H9 (cell line): Measurements from ENCODE around the gene PXK. TPM values are rescaled to one million over a fixed set of nuclear protein-coding genes. Genes with fewer than 3 reads are reported as not detected.

Source experiments
- DNase-seq: peaks from one replicate; pipeline ENCODE4 v3.0.0-alpha.2; 2017
- H2AFZ ChIP-seq: one replicate; pipeline ENCODE4 v1.6.1; 2013; ENCODE audit warnings: mild to moderate bottlenecking, low read length, control low read depth, moderate library complexity
- H2AK5ac ChIP-seq: 2 replicates; pipeline ENCODE4 v1.6.1; 2013; ENCODE audit warnings: low read length, control low read depth, mixed read lengths; ENCODE audit not compliant: insufficient read length
- H2BK120ac ChIP-seq: one replicate; pipeline ENCODE4 v1.6.1; 2013; ENCODE audit warnings: low read depth, mild to moderate bottlenecking, low read length, control low read depth, inconsistent platforms; ENCODE audit not compliant: poor library complexity, severe bottlenecking
- H2BK12ac ChIP-seq: 2 replicates; pipeline ENCODE4 v1.6.1; 2013; ENCODE audit warnings: low read length, control low read depth, mixed read lengths, low read depth; ENCODE audit not compliant: insufficient read length
- H2BK15ac ChIP-seq: 2 replicates; pipeline ENCODE4 v1.6.1; 2013; ENCODE audit warnings: low read depth, low read length, control low read depth
- H2BK20ac ChIP-seq: one replicate; pipeline ENCODE4 v1.6.1; 2013; ENCODE audit warnings: low read depth, mild to moderate bottlenecking, low read length, control low read depth, inconsistent platforms; ENCODE audit not compliant: poor library complexity, severe bottlenecking
- H2BK5ac ChIP-seq: 2 replicates; pipeline ENCODE4 v1.6.1; 2013; ENCODE audit warnings: low read length, control low read depth, mixed read lengths; ENCODE audit not compliant: insufficient read length
- H3K14ac ChIP-seq: 2 replicates; pipeline ENCODE4 v1.6.1; 2013; ENCODE audit warnings: low read length, control low read depth; ENCODE audit not compliant: insufficient read depth
- H3K18ac ChIP-seq: 2 replicates; pipeline ENCODE4 v1.6.1; 2013; ENCODE audit warnings: low read depth, mild to moderate bottlenecking, mixed read lengths, low read length, control low read depth; ENCODE audit not compliant: insufficient read length
- H3K23ac ChIP-seq: 2 replicates; pipeline ENCODE4 v1.6.1; 2013; ENCODE audit warnings: low read length, control low read depth, mixed read lengths, low read depth; ENCODE audit not compliant: insufficient read length
- H3K23me2 ChIP-seq: 2 replicates; pipeline ENCODE4 v1.6.1; 2013; ENCODE audit warnings: low read depth, mild to moderate bottlenecking, mixed read lengths, low read length, control low read depth; ENCODE audit not compliant: insufficient read length, poor library complexity, severe bottlenecking
- H3K27ac ChIP-seq: 2 replicates; pipeline ENCODE4 v1.5.1; 2013; ENCODE audit warnings: low read length, control low read depth, mixed read lengths, low read depth; ENCODE audit not compliant: insufficient read length
- H3K27me3 ChIP-seq: 2 replicates; pipeline ENCODE4 v1.6.1; 2013; ENCODE audit warnings: low read length, control low read depth, inconsistent platforms; ENCODE audit not compliant: insufficient read depth
- H3K4ac ChIP-seq: 2 replicates; pipeline ENCODE4 v1.6.1; 2013; ENCODE audit warnings: low read depth, mild to moderate bottlenecking, control low read depth, inconsistent platforms, low read length, moderate library complexity
- H3K4me1 ChIP-seq: 2 replicates; pipeline ENCODE4 v1.6.1; 2013; ENCODE audit warnings: low read length, control low read depth, inconsistent platforms; ENCODE audit not compliant: insufficient read depth
- H3K4me2 ChIP-seq: 2 replicates; pipeline ENCODE4 v1.6.1; 2013; ENCODE audit warnings: low read length, control low read depth, mixed read lengths; ENCODE audit not compliant: insufficient read length, insufficient read depth
- H3K56ac ChIP-seq: 2 replicates; pipeline ENCODE4 v1.6.1; 2013; ENCODE audit warnings: low read depth, mild to moderate bottlenecking, mixed read lengths, low read length, control low read depth; ENCODE audit not compliant: insufficient read length
- H3K79me1 ChIP-seq: 2 replicates; pipeline ENCODE4 v1.6.1; 2013; ENCODE audit warnings: low read depth, mild to moderate bottlenecking, moderate library complexity, low read length, control low read depth, inconsistent platforms; ENCODE audit not compliant: insufficient read depth, poor library complexity, severe bottlenecking
- H3K79me2 ChIP-seq: 2 replicates; pipeline ENCODE4 v1.6.1; 2013; ENCODE audit warnings: low read length, control low read depth, inconsistent platforms; ENCODE audit not compliant: insufficient read depth
- H3K9ac ChIP-seq: 2 replicates; pipeline ENCODE4 v1.6.1; 2013; ENCODE audit warnings: low read length, control low read depth, mixed read lengths; ENCODE audit not compliant: insufficient read length; ENCODE audit errors: extremely low read depth
- H3K9me3 ChIP-seq: one replicate; pipeline ENCODE4 v1.6.1; 2013; ENCODE audit warnings: low read depth, low read length, inconsistent platforms; ENCODE audit not compliant: control insufficient read depth
- H3T11ph ChIP-seq: one replicate; pipeline ENCODE4 v1.6.1; 2013; ENCODE audit warnings: mild to moderate bottlenecking, low read length, control low read depth, inconsistent platforms
- H4K20me1 ChIP-seq: one replicate; pipeline ENCODE4 v1.6.1; 2013; ENCODE audit not compliant: control insufficient read depth, insufficient read length, insufficient read depth
- H4K5ac ChIP-seq: 2 replicates; pipeline ENCODE4 v1.6.1; 2013; ENCODE audit warnings: low read depth, mild to moderate bottlenecking, mixed read lengths, low read length, control low read depth; ENCODE audit not compliant: insufficient read length
- H4K8ac ChIP-seq: replicated peaks from 2 replicates; pipeline ENCODE4 v1.6.1; 2013; ENCODE audit warnings: low read length, control low read depth, mixed read lengths, low read depth; ENCODE audit not compliant: insufficient read length
- H4K91ac ChIP-seq: 2 replicates; pipeline ENCODE4 v1.6.1; 2013; ENCODE audit warnings: low read depth, mild to moderate bottlenecking, moderate library complexity, mixed read lengths, low read length, control low read depth; ENCODE audit not compliant: insufficient read length
- H3K27ac Mint-ChIP-seq, 3 experiments: 2 replicates in 2 of 3; 3 replicates in 1 of 3; pipeline ENCODE4 v1.8.0; 2020 to 2021; ENCODE audit warnings: mixed read lengths in 3 of 3, mild to moderate bottlenecking in 1 of 3, moderate library complexity in 1 of 3
- H3K27me3 Mint-ChIP-seq: 2 replicates; pipeline ENCODE4 v1.8.0; 2021; ENCODE audit warnings: low read depth, mild to moderate bottlenecking, moderate library complexity, mixed read lengths
- H3K36me3 Mint-ChIP-seq, 3 experiments: 2 replicates in 2 of 3; 3 replicates in 1 of 3; pipeline ENCODE4 v1.8.0; 2020 to 2021; ENCODE audit warnings: low read depth in 3 of 3, mixed read lengths in 3 of 3; ENCODE audit not compliant: insufficient read depth in 1 of 3
- H3K4me1 Mint-ChIP-seq, 2 experiments: 2 replicates each; pipeline ENCODE4 v1.8.0; 2020; ENCODE audit warnings: mixed read lengths in 2 of 2
- H3K4me3 Mint-ChIP-seq, 2 experiments: 2 replicates in 1 of 2; 3 replicates in 1 of 2; pipeline ENCODE4 v1.8.0; 2020 to 2021; ENCODE audit warnings: mild to moderate bottlenecking in 2 of 2, mixed read lengths in 2 of 2, moderate library complexity in 1 of 2
- H3K9me3 Mint-ChIP-seq, 2 experiments: 2 replicates in 1 of 2; 3 replicates in 1 of 2; pipeline ENCODE4 v1.8.0; 2020; ENCODE audit warnings: mild to moderate bottlenecking in 2 of 2, mixed read lengths in 2 of 2, moderate library complexity in 1 of 2
- CTCF ChIP-seq: fragments of 200-600 bp; sonication (generic); conservative IDR thresholded peaks from 3 replicates; pipeline ENCODE4 v1.8.0; 2021; ENCODE audit warnings: antibody characterized with exemption, mild to moderate bottlenecking
- WGBS: extraction: QIAGEN DNeasy Blood & Tissue Kit; methylation state at CpG from one replicate; pipeline ENCODE4 v1.1.7; 2013; ENCODE audit warnings: missing lambda C conversion rate, low lambda C conversion rate, mixed read lengths; ENCODE audit not compliant: insufficient read length; ENCODE audit errors: extremely low coverage; 5-methylcytosine and 5-hydroxymethylcytosine counted together
- total RNA-seq: library from RNA; stranded (reverse); gene quantifications from 2 replicates; pipeline ENCODE4 v1.2.1, GENCODE V29; 2021

The PXK gene
- total RNA-seq, 1 experiment from 2014 or later: 3.3 TPM

- H2BK120ac ChIP-seq: no peak overlapping the region
- Mint-ChIP-seq H3K4me1 (peaks cover 11 to 12% of the 10 kb centered on the region in 2 experiments), H3K27ac (peak overlapping the region; percentile 91 to 97 (median 96)), H3K36me3 (no peaks in the 10 kb centered on the region), H3K27me3 (no peaks in the 10 kb centered on the region), H3K4me3 (peak overlapping the region in 1 of 2 experiments; percentile 6; a peak in 1 of 5 replicates), H3K9me3 (no peaks in the 10 kb centered on the region)
- H4K8ac ChIP-seq: peak overlapping the region; percentile 41
- H2AFZ ChIP-seq: peak overlapping the region; percentile 98
- H4K20me1 ChIP-seq: no peaks in the 10 kb centered on the region
- no peak overlapping the region for H3K4ac ChIP-seq
- no peak overlapping the region for H2AK5ac ChIP-seq
- no peak overlapping the region for H3K23ac ChIP-seq
- H3K14ac ChIP-seq: no peak overlapping the region
- no peak overlapping the region for H2BK5ac ChIP-seq
- H3K79me1 ChIP-seq: no peaks in the 10 kb centered on the region
- peak overlapping the region; percentile 57 for H3K27ac ChIP-seq
- no peaks in the 10 kb centered on the region for H3K23me2 ChIP-seq
- no CpG with 5 or more reads among the region's 18 CpGs for WGBS
- H3K79me2 ChIP-seq: no peaks in the 10 kb centered on the region
- H3K4me2 ChIP-seq: peak overlapping the region; percentile 55
- no peak overlapping the region for H4K5ac ChIP-seq
- H2BK15ac ChIP-seq: no peak overlapping the region; the same call in 1 of the 2 replicates
- peak; percentile 85 for DNase-seq
- no peaks in the 10 kb centered on the region for H3K9me3 ChIP-seq
- H2BK12ac ChIP-seq: no peak overlapping the region
- no peak overlapping the region for H3T11ph ChIP-seq
- H2BK20ac ChIP-seq: peak overlapping the region; percentile 45
- H3K56ac ChIP-seq: no peak overlapping the region
- no peak overlapping the region for H4K91ac ChIP-seq
- H3K9ac ChIP-seq: no peak overlapping the region
- no peak overlapping the region for H3K18ac ChIP-seq
- H3K27me3 ChIP-seq: no peaks in the 10 kb centered on the region
- TF ChIP-seq CTCF: peak; percentile 91
- peaks cover 5% of the 10 kb centered on the region; the same call in 1 of the 2 replicates for H3K4me1 ChIP-seq
Measured at GRCh38 chr3:58463181-58463941, 130.7 kb downstream of the PXK start.
